GM23338 (cell line): ENCODE measurements around the gene SHOX.
A peak's percentile ranks its signal among the peaks of the same experiment; 100 is the strongest.

ENCODE experiments used
- CREB1 ChIP-seq: fragments of 250-450 bp; sonication (Bioruptor Pico); IDR thresholded peaks from 2 replicates; pipeline ENCODE4 v1.5.0; 2020; ENCODE audit warnings: low read depth, mild to moderate bottlenecking, moderate library complexity
- EZH2 ChIP-seq: fragments of 200-600 bp; sonication (generic); IDR thresholded peaks from one replicate; pipeline ENCODE4 v1.8.0; 2017; ENCODE audit warnings: antibody characterized with exemption, mild to moderate bottlenecking, low read depth; ENCODE audit not compliant: unreplicated experiment
- EZH2phosphoT487 ChIP-seq: fragments of 200-600 bp; sonication (generic); IDR thresholded peaks from one replicate; pipeline ENCODE4 v1.8.1; 2018; ENCODE audit warnings: antibody characterized with exemption; ENCODE audit not compliant: unreplicated experiment
- POLR2AphosphoS5 ChIP-seq: IDR thresholded peaks from 2 replicates; pipeline ENCODE4 v1.6.1; 2016; ENCODE audit warnings: antibody characterized with exemption, low read depth
- TF ChIP-seq, protein P1 (sequence below), 2 experiments: fragments of 200-600 bp in 1 of 2; sonication (generic) in 1 of 2; conservative IDR thresholded peaks; 2 replicates each; pipeline versions ENCODE4 v1.5.1 to v1.6.1; 2016 to 2017; ENCODE audit warnings: antibody characterized with exemption in 2 of 2, low read depth in 2 of 2, mild to moderate bottlenecking in 2 of 2, moderate library complexity in 1 of 2

DNA sequence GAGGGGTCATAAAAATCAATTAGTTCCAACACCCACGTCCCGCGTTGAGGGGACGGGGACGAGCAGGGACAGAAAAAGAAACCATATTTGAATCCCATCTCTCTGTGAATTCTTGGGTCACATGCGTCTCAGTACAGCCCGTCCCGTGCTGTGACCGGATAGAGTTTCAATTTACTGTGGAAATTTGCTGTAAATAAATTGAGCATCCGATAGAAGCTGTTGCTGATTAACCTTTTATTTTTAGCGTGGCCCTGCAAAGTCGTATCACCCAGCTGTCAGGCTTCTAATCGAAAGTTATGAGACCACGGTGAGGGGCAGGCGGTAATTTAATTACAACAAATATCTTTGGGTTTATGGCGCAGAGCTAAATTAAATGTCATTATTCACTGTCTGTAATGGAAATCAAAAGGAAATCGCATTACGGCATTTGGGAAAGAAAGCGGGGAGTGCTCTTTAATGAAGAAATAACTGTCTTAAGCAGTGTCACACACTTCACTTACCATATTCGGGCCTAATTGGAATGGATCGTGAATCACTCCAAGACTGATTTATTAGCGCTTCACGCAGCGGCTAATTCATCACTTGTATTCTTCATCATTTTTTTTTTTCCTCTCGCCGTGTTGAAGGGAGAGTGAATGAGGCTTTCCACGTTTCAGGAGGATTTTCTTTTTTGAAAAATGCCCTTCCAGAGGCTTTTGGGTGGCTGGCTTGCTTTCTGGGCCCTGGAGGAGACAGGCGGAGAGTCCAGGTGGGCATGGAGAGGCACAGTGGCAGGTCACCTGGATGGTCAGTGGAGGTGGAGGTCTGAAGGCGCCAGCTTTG lies 7.3 kb downstream of the SHOX start:
- TF ChIP-seq, protein P1, sequence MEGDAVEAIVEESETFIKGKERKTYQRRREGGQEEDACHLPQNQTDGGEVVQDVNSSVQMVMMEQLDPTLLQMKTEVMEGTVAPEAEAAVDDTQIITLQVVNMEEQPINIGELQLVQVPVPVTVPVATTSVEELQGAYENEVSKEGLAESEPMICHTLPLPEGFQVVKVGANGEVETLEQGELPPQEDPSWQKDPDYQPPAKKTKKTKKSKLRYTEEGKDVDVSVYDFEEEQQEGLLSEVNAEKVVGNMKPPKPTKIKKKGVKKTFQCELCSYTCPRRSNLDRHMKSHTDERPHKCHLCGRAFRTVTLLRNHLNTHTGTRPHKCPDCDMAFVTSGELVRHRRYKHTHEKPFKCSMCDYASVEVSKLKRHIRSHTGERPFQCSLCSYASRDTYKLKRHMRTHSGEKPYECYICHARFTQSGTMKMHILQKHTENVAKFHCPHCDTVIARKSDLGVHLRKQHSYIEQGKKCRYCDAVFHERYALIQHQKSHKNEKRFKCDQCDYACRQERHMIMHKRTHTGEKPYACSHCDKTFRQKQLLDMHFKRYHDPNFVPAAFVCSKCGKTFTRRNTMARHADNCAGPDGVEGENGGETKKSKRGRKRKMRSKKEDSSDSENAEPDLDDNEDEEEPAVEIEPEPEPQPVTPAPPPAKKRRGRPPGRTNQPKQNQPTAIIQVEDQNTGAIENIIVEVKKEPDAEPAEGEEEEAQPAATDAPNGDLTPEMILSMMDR (conservative IDR thresholded peaks at IDR 0.05; ENCODE audit: low read depth in 2 of 2), result no peak
- no peak for TF ChIP-seq POLR2AphosphoS5
- peak; percentile 70 for TF ChIP-seq EZH2
- TF ChIP-seq EZH2phosphoT487, result no peak
- TF ChIP-seq CREB1 (CRISPR knock-in tag), result no peak
